Measurements from ENCODE around the gene MPC2. TPM values are rescaled to one million over a fixed set of nuclear protein-coding genes. Genes with fewer than 3 reads are reported as not detected.

The MPC2 gene
- total RNA-seq, 1 experiment from 2014 or later, result 71.7 TPM

- in situ Hi-C loops (cut with HindIII; ENCODE audit: low pct_unique_long_range_greater_than_20kb, low sequenced_read_pairs) (no loop called here), intact Hi-C loops (cut with micrococcal nuclease; ENCODE audit: unreplicated experiment) (no loop called here)
- Histone ChIP-seq H3K27ac (ENCODE audit: low read length) (no peak overlapping the region), H3K4me3 (ENCODE audit: low read depth in 2 of 2, low read length in 2 of 2) (no peak overlapping the region), H3K36me3 (ENCODE audit: control insufficient read depth, insufficient read depth, low read length) (no peaks in the 10 kb centered on the region), H3K9me3 (ENCODE audit: control insufficient read depth, insufficient read depth, low read depth, low read length) (no peaks in the 10 kb centered on the region), H3K27me3 (ENCODE audit: control insufficient read depth, insufficient read depth, low read length) (no peaks in the 10 kb centered on the region), H3K4me1 (ENCODE audit: control insufficient read depth, insufficient read depth, low read length) (no peaks in the 10 kb centered on the region)
- DNase-seq (ENCODE audit: low read depth, low spot score), result no peak
- ATAC-seq, result no peak
- TF ChIP-seq TCF7L2 (IDR thresholded peaks at IDR 0.05; ENCODE audit: low read depth, low read length) (no peak), POLR2AphosphoS5 (IDR thresholded peaks at IDR 0.05; ENCODE audit: low read depth, low read length) (no peak), REST (IDR thresholded peaks at IDR 0.05; ENCODE audit: insufficient read depth in 1 of 2, low read depth in 2 of 2, low read length in 1 of 2) (no peak)
- ChIA-PET POLR2A (no interaction called here), CTCF (no interaction called here)
- BruUV-seq (replicated peaks), result no TSS peak
These were observed 38.2 kb downstream of the MPC2 start for GRCh38 chr1:167898578-167899222.

- BruUV-seq (replicated peaks), result no TSS peak
- DNase-seq (ENCODE audit: low read depth, low spot score) (no peak), ATAC-seq (no peak)
- no peaks in the 10 kb centered on the region for H3K36me3 ChIP-seq (ENCODE audit: control insufficient read depth, insufficient read depth, low read length)
- intact Hi-C loops (cut with micrococcal nuclease; ENCODE audit: unreplicated experiment) (no loop called here), in situ Hi-C loops (cut with HindIII; ENCODE audit: low pct_unique_long_range_greater_than_20kb, low sequenced_read_pairs) (no loop called here)
- ChIA-PET CTCF (no interaction called here), POLR2A (no interaction called here)
- H3K4me3 ChIP-seq (ENCODE audit: low read depth in 2 of 2, low read length in 2 of 2), result no peak overlapping the region
- H3K4me1 ChIP-seq (ENCODE audit: control insufficient read depth, insufficient read depth, low read length), result no peaks in the 10 kb centered on the region
- no peak overlapping the region for H3K27ac ChIP-seq (ENCODE audit: low read length)
- H3K9me3 ChIP-seq (ENCODE audit: control insufficient read depth, insufficient read depth, low read depth, low read length), result no peaks in the 10 kb centered on the region
- no peaks in the 10 kb centered on the region for H3K27me3 ChIP-seq (ENCODE audit: control insufficient read depth, insufficient read depth, low read length)
- no peak for TF ChIP-seq CTCF (IDR thresholded peaks at IDR 0.05)
- TF ChIP-seq SIN3A (IDR thresholded peaks at IDR 0.05; ENCODE audit: borderline replicate concordance, insufficient read depth, low read depth, low read length), result no peak
- TF ChIP-seq REST (IDR thresholded peaks at IDR 0.05; ENCODE audit: insufficient read depth in 1 of 2, low read depth in 2 of 2, low read length in 1 of 2), result no peak
- TF ChIP-seq TCF7L2 (IDR thresholded peaks at IDR 0.05; ENCODE audit: low read depth, low read length), result no peak
- no peak for TF ChIP-seq POLR2AphosphoS5 (IDR thresholded peaks at IDR 0.05; ENCODE audit: low read depth, low read length)
These were observed 43.1 kb downstream of the MPC2 start for GRCh38 chr1:167893798-167894197.

All from Panc1 (cell line).